HG02870 (cell line): ENCODE data around the gene STX3.
"Not testable (repeated sequence)": the region's sequence is repeated elsewhere in the genome, so short reads cannot be mapped to it uniquely, and the experiment has no call there.

ENCODE experiments used
- ATAC-seq: cut with Tn5 transposase; IDR thresholded peaks from one replicate; pipeline ENCODE4 v1.9.1; 2021; ENCODE audit warnings: mild to moderate bottlenecking, moderate library complexity; ENCODE audit not compliant: unreplicated experiment

The STX3 gene

DNA sequence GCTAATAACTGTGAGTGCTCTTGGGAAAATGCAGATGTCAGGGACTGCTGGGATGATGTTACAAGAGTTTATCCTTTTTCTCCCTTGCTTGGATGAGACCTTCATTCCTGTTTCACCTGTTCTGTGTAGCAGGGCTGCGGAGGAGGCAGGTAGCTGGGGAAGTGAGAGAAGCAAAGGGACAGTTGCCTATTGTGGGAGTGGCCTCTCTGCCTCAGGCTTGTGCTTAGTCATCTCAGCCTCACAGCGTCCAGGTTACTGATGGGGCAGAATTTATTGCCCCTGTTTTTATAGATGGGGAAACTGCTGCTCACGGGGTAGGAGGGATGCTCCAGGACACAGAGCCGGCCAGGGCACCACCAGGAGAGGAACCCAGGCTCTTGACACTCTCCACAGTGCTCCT lies 1.7 kb downstream of the STX3 start:
- ATAC-seq: peak; percentile 33

DNA sequence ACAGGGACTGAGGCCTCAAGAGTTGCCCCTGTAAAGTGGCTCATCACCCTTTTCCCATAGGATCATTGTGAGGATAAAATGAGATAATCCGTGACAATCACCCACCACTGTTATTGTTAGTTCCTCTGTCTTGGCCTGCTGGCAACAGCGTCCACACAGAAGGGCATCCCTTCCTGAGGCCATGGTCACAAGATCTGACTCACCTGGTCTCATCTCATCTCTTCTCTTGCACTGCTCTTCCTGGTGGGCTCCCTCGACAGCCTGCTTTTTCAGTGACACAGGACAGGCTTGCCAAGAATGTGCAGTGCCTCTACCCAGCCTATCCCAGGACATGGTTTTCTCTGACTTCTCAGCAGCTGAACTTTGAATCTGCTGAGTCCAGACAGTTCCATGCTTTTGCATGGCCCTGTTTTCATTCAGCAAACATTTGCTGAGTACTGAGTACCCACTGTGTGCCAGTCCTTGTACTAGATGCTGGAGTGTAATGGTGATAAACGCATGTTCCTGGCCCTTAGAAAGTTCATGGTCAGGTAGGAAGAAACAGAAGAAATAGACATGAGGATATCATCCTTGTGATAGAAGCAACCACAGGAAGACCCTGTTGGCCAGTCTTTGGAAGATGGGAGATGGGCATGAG lies 3.3 kb downstream of the STX3 start:
- ATAC-seq: no peak

DNA sequence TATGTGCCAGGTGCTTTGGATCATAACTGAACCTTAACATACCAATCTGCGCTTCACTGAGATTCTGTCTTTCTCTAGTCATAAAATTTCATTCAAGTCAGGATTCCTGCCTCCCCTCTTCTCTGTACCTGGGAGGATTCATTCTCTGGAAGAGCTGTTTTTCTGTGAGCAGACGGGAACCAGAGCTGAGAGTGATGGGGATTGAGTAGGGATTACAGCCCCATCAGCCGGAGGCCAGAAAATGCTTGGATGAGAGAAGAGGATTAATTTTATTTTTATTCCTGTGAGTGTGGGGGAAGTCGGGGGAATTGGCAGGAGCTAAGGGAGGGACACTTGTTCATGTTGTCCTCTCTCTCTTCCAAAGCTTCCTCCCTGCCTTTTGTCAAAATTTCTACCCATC lies 4.7 kb downstream of the STX3 start:
- no peak for ATAC-seq

DNA sequence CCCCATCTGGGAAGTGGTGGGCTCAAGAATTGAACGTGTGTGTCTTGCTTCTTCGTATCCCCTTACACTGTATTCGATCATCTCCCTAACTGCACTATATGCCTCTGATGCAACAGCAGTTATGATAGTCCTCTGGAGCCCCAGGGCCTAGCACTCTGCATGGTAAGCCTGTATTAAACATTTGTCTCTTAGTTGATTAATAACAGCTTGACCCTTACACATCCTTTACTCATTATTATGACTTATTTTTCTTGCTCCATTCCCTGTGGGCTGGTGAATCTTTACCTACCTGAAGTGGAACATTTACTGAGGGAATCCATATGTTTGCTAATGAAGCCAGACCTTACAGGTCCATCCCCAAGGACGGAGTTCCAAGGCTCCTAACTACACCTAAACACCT lies 5.6 kb downstream of the STX3 start:
- ATAC-seq: no peak

DNA sequence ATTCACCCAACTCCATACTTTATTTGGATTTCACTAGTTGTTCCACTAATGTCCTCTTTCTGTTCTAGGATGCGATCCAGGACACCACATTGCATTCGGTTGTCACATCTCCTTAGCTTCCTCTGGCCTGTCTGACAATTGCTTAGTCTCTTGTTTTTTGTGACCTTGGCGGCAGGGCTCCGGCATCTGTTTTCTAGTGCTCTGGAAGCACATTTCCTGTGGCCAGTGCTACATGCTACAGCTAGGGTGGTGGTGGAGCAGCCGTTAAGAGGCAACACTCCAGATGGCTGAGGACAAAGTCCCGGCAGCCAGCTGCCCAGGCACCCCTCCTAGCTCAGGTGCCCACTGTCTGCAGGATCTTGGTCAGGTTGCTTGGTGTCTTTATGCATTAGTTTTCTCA lies 6.8 kb downstream of the STX3 start:
- ATAC-seq: no peak

DNA sequence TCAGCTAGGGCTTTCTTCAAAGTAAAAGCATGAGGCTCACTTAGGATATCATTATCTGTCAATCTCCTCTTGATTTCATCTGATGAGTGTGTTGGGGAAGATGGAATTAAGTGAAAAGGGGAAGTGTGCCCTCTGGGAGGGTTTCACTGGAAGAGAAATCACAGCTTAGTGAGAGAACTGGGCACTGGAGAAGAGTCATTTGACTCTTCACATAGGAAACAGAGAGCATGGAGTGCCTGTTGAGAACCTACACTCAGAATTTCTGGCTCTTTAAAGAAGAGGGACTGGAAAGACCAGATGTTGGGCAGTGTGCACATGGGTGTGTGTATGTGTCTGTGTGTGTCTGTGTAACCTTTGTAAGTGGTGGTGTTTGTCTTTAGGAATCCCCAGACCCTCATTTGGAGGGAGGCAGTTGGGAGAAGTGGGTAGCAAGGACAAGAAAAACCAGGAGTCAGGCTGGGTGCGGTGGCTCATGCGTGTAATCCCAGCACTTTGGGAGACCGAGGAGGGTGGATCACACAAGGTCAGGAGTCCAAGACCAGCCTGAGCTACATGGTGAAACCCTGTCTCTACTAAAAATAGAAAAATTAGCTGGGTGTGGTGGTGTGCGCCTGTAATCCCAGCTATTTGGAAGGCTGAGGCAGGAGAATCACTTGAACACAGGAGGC lies 10.0 kb downstream of the STX3 start:
- no peak for ATAC-seq

DNA sequence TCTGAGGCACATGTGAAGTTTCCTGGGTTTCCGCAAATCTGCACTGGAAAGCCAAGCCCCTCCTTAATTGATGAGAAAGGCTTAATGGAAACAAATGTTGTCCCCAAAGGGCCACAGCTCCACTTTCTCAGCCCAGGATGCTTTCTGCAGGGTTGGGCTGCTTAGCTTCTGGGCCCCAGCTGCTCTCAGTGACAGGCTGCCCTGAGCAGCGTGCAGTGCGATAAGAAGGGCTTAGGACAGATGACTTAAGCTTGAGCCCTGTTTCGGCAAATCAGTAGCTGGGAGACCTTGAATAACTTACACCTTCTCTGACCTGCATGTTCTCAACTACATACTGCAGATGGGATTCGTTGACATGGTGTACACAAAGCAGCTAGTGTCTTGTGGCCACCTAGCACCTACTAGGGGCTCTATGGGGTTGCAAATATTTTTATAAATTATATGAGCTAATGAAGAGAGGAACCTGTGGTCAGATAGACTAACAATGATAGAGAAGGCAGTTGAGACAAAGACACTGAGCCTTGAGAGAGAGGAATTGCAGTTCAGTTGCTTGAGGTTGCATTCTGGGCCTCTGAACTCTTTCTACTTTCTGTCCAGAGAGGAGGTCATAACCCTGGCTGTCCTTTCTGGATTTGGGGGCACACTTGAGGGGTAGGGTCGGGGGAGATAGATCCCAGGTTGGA lies 11.5 kb downstream of the STX3 start:
- ATAC-seq: no peak

DNA sequence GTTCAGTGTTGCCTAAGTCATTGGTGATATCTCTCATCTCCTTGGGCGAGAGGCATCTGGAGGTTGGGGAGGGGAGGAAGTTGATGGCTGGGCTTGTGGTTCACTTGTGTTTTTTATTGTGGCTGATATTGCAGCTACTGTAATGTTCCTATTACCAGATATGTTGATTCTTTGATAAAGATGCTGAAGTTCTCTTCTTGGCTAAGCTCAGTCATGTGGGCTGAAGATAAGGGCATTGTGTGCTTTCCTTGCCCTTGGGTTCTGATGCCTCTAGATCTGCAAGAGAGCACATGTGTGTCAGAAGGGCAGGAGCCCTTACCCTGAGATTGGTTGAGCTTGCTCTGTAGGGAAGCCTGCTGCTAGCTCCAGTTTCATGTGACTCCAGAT lies 12.0 kb downstream of the STX3 start:
- no peak for ATAC-seq

DNA sequence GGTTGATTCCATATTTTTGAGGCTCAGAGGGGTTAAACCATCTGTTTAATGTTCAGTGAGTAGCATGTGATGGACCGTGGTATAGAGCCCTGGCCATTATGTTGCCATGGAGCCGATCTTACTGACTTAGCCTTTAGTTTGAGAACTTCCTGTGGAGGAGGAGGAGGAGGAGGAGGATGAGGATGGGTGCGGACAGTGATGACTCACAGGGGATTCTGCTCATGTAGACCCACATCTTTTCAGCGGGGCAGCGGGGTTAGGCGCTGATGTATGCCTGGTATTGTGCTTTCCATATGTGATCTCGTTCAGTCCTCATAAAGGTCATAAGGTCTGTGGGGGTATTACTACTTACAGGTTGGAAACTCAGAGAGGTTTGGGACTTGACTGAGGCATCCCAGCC lies 13.9 kb downstream of the STX3 start:
- no peak for ATAC-seq

DNA sequence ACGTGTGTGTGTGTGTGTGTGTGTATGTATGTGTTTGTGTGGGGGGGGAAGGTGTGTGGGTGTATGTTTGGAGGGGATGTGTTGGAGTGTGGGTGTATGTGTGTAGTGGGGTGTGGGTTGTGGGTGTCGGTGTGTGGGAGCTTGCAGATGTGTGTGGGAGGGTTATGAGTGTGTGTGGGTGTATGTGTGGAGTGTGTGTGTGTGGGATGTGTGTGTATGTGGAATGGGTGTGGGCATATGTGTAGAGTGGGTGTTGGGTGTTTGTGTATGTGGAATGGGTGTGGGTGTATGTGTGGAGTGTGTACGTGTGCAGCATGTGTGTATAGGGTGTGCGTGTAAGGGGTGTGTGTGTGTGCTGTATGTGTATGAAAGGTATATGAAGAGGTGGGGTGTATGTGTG lies 14.7 kb downstream of the STX3 start:
- ATAC-seq: no peak

DNA sequence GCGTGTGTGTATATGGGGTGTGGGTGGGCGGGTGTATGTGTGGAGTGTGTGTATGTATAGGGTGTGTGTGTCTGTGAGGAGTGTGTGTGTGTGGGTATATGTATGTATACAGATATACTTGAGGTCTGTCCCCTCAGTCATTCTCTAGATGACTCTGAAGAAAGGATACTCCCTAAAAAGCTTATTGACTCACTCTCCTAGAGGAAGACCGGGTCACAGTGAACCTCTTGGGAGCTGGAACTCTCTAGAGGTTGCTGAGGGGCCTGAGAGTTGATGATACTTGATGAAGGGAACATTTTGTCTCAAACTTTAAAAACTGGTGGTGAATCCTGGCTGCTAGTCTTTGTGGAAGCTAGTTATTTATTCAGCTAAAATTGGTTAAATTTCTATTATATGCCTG lies 15.1 kb downstream of the STX3 start:
- ATAC-seq: no peak

DNA sequence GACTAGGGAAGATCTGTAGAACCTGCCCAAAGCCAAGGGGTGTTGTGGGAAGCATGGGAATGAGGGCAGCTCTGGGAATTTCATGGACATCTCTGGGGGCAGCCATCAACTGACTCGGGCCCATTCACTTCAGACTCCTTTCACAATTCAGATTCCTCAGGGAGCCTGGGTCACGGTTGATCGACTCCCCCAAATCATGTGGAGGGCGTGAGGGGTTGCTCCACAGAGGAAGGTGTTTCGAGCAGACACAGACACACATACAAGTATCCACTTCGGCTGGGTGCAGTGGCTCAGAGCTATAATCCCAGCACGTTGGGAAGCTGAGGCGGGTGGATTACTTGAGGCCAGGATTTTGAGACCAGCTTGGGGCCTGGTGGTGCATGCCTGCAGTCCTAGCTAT lies 15.7 kb downstream of the STX3 start:
- ATAC-seq: no peak

DNA sequence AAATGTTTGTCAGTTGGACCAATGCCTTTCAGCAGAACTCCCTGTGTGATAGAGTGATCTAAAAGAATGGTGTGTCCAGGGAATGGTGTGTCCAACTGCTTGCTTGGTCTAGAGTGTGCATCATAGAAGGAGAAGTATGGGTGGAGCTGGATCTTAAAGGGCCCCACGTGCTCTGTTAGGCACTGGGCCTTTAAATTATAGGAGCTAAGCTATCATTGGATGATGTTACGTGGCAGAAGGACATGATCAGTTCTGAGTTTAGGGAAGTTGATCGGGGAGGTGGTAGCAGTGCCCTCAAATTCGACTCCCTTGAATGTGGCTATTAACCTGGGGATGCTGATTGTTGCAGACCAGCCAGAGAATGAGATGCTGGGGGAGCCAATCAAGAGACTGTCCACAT lies 16.4 kb downstream of the STX3 start:
- no peak for ATAC-seq

DNA sequence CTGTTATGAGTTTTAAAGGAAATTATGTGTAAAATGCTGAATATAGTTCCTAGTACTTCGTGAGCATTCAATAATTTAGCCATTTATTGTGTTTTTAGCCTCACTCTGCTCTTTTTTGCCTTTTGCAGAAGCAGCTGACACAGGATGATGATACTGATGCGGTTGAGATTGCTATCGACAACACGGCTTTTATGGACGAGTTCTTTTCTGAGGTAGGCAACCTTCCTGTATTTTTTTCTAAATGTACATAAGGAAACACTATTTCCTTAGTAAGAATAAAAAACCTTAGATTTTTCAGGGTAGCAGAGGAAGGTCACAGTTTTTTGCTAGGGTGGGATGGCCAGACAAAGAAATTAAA lies 17.9 kb downstream of the STX3 start:
- no peak for ATAC-seq

DNA sequence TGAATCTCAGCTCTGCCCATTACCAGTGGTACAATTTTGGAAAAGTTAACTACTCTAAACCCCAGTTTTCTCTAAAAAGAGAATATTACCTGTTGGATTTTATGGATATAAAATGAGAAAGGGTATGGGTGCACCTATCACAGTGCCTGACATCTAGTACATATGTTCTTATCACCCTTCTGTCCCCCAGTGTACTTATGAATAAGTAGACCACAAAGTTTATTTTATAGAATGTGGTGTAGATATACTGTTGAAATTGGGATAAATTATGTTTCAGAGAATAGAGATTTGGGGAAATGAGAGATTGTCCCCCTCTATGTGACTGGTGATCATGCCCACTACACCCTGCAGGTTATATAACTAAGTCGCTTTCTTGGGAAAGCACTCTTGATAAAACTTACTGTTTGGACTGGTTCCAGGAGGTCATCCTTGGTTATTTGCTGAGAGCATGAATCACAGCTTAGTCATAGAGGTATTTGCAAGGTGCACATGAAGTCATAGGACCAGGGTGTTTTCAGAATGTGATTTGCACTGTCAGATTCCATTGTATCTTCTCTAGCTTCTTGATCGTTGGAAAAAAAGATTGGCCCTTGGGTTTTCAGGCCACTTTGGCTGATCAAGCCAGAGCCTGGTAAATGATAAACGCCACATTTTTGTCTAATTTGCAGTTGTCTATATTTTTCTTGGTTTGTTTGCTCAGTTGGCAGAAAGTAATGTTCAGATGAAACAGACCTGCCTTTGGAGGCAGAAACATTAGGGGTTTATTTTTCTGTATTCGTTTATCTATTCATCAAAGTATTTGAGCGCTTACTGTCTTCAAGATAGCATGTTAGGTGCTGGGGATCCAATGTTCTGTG lies 21.3 kb downstream of the STX3 start:
- no peak for ATAC-seq

DNA sequence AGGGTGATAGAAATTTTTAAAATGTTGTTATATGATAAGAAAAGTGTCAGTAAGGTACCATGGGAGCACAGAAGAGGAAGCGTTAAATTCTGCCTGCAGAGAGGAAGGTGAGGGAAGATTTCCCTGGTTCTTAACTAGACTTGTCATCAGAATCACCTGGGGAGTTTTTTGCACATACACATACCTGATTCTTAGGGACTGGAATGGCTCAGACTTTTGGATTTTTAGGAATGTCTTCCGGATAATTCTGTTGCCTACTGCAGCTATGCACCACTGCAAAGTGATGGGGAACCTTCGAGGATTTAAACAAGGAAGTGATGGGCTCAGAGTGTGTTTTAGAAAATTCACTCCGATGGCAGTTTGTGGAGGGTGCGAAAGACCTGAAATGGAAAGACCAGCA lies 21.9 kb downstream of the STX3 start:
- no peak for ATAC-seq

DNA sequence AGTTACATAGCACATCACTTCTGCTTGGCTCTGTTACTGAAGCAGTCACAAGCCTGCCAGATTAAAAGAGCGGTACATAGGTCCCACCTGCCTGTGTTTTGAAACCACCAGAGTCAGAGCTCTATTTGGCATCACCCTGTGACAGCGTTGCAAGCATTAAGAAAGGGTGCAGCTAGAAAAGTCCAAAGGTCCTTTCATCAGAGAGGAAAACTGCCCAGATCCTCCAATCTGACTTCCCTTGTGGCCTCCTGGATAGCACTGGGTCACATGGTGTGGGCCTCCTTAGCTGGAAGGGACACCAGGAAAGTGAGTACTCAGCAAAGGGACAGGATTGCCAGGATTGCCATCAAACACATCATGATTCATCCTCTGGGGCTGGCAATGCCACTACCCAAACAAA lies 22.9 kb downstream of the STX3 start:
- no peak for ATAC-seq

DNA sequence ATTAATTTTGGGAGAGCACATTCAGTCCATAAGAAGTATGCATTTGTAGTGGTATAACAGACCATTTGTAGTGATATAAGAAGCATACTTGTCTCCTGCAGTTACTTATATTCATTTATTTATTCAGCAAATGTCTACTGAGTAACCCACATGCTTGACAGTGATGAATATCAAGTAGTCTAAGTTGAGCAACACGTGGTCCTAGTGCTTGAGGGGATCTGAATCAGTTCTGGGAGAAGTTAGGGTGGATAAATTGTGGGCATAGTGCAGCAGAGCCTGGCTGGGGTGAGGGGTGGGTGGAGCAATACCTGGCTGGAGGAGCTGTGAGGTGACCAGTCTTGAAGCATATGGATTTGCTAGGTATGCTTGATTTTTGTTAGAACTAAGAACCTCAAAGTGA lies 24.3 kb downstream of the STX3 start:
- no peak for ATAC-seq

DNA sequence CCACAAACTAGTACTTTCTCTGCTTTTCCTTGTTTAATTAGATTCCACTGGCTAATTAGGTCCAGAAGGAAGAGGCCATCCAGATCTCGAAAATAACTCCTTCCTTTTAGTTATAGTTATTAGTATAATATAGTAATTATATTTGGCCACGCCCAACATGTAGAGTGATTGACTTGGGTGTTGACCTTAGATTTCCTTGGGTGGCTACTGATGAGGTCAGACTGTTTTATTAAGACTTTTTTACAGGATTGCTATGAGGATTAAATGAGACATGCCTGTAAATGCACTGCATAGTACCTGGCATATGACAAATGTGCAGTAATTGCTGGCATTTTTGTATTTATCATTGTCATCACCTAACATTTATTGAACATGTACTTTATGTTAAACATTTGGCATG lies 26.9 kb downstream of the STX3 start:
- ATAC-seq: no peak

DNA sequence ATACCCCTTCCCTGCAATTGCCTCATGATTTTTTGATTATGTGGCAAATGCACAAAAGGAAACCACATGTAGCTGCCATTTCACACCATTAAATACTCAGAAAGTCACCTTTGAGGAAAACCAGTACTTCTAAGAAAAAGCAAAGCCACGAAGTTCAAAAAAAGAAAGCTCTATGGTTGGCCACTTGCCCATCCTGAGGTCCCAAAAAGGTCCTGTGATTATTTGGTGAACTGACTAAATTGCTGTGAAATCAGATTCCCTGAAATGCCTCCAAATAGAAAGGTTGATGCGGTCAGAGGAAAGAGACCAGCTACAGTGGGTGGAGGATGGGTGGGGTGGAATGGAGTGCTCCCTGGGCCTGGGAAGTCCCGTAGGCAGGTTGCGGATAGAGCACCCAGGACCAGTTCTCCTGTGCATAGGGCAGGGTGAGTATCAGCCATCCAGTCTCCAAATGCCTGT lies 28.5 kb downstream of the STX3 start:
- no peak for ATAC-seq

DNA sequence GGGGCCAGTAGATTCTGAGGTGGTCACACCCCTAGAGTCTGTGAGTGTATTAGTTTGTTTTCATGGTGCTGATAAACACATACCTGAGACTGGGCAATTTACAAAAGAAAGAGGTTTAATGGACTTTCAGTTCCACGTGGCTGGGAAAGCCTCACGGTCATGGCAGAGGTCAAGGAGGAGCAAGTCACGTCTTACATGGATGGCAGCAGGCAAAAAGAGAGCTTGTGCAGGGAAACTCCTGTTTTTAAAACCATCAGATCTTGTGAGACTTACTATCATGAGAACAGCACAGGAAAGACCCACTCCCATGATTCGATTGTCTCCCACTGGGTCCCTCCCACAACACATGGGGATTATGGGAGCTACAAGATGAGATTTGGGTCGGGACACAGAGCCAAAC lies 29.3 kb downstream of the STX3 start:
- ATAC-seq: not testable (repeated sequence)

DNA sequence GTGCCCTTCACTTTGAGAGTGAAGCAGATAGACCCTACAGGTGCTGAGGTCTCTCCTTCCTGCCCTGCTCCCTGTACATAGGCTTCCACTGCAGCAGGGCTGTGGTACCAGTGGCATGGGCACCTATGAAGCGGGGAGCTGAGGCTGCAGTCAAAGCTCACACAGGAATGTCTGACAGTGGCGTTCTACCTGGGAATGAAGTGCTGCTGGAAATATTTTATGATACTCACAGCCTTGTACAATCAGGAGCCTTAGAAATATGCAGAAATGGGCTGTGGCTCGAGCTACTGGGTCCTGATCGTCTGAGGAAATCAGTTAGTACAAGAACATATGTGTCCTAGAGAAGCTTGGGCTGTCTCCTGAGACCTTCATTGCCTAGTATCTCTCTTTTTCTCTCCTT lies 30.6 kb downstream of the STX3 start:
- no peak for ATAC-seq
